GM21723 (cell line): Measurements from ENCODE around the gene YARS1.

Source experiments
- ATAC-seq: cut with Tn5 transposase; IDR thresholded peaks from one replicate; pipeline ENCODE4 v1.9.1; 2021; ENCODE audit warnings: mild to moderate bottlenecking, moderate library complexity; ENCODE audit not compliant: unreplicated experiment

YARS1 gene

DNA sequence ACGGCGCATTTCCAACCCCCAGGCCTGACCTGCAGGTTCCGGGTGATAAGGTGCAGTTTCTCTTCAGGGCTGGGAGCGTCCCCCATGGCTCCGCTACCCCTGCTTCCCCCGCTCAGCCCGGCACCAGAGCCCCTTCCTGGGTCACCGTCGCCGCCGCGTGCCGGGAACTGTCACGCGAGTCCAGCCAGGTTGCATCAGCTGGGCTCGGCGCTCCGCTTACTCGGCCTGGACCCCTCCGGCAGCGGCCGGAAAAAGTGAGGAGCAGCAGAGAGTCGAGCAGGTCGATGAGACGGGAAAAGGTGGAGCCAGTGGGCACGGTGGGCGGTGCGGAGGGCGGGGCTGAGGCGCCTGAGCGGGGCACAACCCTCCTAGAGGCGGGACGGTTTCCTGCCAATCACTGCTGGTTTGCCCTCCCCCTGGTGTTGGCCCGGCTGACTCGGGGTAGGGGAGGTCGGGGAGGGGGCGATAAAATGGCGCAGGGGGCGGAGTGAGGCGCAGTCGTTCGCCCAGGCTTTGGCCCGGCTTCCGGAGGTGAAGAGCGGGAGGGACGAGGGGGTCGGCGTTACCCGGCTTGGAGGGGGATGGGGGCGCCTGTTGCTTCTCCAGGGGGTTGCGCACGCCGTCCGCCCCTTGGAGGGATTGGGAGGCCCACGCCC is at the start of gene YARS1, which contains the start of gene S100PBP:
TSS of gene YARS1 (minus strand) at position 200 of the 656 bp plus-strand sequence. CDS start at position 86, 114 bp downstream.
TSS of gene S100PBP (plus strand) at position 495 of the 656 bp plus-strand sequence. CDS start 8,447 bp downstream, outside the sequence.
- peak; percentile 84 for ATAC-seq

- no peak for ATAC-seq
Observed at GRCh38 chr1:32865639-32866405, 48.7 kb upstream of the YARS1 start.

- no peak for ATAC-seq
Observed at GRCh38 chr1:32864375-32865019, 47.3 kb upstream of the YARS1 start.

GRCh38 chr1:32863881-32864245 is 46.7 kb upstream of the YARS1 start:
- ATAC-seq, result no peak

DNA sequence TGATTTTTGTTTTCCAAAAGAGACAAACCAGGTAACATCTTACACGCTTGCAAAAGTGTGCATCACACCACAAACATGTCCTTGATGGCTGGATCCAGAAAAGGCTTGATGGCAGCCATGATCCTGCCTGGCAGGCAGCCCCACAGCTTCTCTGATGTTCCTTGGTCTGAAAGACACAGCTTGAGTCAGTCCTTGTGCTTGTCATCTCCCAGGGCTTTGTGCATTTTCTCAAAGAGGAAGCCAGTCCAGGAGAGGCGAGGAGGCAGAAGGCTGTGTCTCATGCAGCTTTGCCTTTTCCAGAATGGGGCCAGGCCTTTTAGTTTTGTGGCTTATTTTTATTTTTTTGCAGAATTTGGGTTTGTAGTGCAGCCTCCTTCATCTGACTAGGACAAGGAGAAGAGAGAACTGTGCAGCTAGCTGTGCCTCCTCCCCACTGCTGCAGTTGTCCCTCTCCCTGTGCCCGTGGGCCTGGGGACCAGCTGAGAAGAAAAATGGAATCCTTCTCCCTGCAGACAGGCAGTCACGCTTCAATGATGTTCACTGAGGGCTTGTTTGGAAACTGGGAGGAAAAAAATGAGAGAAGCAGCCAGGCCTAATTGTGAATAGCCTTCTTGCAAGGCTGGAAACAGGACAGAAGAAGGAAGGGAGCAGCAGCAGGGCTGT is 46.2 kb upstream of the YARS1 start:
- no peak for ATAC-seq

- no peak for ATAC-seq
Observed at GRCh38 chr1:32861904-32862695, 44.9 kb upstream of the YARS1 start.

DNA sequence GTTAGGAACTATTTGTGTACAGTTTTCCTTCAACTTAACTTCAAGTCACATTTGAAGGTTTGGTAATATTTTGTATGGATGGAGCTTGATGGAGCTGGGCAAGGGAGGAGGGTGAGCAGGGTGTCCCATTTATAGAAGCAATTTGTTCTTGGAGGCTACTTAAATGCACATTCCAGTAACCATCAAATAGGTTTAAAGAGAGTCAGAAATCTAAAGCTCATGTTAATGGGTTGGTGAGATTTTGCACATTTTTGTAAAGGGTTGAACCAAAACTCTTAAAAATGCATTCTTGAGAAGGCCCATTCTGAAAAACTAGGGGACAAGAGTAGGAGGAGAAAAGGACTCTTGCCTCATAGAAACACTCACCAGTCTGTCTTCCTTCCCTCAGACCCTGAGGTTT is 43.4 kb upstream of the YARS1 start:
- ATAC-seq, result no peak

- no peak for ATAC-seq
Observed at GRCh38 chr1:32859915-32860314, 42.8 kb upstream of the YARS1 start.

GRCh38 chr1:32858791-32859190 is 41.6 kb upstream of the YARS1 start:
- ATAC-seq, result no peak

- no peak for ATAC-seq
Observed at GRCh38 chr1:32858136-32858535, 41.0 kb upstream of the YARS1 start.

GRCh38 chr1:32855861-32856617 is 38.9 kb upstream of the YARS1 start:
- ATAC-seq, result no peak

- no peak for ATAC-seq
Observed at GRCh38 chr1:32848354-32849063, 31.4 kb upstream of the YARS1 start.

DNA sequence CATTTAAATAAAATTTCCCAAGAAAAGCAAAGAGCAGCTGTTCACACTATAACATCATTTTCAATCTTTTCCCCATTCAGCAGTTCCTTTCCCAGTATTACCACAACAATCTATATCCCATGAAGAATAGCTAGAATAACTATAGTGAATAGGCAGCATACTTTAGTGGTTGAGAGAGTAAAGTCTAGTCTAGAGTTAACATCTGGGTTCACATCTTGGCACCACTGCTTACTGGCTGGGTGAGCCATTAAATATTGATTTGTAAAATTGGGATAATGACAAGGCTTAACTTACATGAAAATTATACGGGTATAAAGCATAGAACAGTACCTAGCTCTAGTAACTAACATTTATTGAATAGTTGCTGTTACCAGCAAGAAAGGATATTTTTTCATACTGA is 14.7 kb upstream of the YARS1 start:
- ATAC-seq, result no peak

DNA sequence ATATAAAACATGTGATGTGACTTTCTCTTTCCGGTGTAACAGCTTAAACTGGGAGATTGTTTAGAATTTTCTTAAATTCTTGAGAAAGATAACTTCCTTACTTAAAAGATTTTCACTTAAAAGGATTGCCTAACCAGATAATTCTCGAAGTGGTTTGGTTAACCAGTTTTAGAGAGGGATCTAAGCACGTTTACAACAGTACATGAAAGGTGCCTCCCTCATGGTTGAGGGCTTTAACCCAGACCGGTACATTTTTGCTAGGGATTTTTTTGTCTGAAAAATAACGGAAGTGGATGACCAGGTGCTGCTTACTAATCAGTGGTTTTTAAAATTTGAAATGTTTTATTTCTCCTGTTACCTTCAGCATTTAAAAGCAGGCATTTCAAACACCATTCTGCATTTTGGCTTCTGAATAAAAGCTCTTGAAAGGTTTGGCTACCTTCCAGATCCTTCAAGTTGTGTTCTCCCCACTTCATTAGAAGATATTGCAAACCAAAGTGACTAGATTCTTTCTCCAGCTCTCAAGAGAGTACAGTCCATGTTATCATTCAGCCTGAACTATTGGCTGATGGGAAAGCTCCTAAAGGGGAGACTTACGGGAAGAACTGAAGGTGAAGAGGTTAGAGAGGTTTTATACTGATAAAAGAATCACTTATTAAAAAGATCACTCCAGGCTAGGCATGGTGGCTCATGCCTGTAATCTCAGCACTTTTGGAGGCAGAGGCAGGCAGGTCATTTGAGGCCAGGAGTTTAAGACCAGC is 13.1 kb upstream of the YARS1 start:
- ATAC-seq, result no peak

GRCh38 chr1:32828341-32828740 is 11.2 kb upstream of the YARS1 start:
- no peak for ATAC-seq

DNA sequence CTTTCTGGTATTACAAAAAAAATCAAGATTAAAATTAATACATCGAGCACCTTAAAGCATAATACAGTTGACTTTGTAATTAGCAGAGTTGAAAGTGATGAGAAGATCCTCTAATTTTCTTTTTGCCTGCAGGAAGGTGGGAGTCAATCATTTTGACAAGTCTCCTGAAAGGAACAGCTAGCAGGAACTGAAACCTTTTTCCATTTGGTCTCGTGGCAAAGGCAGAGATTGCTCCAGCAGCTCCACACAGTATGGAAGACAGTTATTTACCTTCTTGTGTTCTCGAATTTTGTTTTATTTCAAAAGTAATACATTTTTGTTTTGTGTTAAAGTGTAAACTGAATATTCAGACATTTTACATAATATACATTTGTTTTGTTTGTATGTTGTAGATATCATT is 8.0 kb upstream of the YARS1 start:
- ATAC-seq, result no peak

GRCh38 chr1:32818804-32819541 is 1.8 kb upstream of the YARS1 start:
- ATAC-seq, result no peak
